DLD1 (cell line): ENCODE data around the gene OTOG.

Experiments
- in situ Hi-C: cut with HindIII; loops from 2 replicates; pipeline ENCODE4 v1.10.0; 2017; ENCODE audit warnings: low sequenced_read_pairs

Gene OTOG

DNA sequence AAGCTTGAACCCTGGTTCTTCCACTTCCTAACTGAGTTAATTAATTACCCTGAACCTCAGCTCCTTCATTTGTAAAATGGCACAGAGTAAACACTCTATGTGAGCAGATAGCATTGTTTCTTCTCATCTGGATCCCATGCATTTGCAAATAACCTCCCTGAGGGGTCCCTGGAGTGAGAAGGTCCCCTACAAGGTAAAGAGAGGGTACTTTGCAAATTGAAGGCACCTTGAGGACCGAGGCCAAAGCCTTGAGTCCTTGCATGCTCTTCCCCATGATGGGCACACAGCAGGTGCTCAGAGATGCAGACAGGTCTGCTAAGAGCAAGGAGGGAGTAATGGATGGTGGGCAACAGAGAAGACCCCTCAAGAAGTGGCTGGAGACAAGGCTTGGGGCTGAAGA is 33.2 kb downstream of the OTOG start:
- in situ Hi-C loops: no loop called here

DNA sequence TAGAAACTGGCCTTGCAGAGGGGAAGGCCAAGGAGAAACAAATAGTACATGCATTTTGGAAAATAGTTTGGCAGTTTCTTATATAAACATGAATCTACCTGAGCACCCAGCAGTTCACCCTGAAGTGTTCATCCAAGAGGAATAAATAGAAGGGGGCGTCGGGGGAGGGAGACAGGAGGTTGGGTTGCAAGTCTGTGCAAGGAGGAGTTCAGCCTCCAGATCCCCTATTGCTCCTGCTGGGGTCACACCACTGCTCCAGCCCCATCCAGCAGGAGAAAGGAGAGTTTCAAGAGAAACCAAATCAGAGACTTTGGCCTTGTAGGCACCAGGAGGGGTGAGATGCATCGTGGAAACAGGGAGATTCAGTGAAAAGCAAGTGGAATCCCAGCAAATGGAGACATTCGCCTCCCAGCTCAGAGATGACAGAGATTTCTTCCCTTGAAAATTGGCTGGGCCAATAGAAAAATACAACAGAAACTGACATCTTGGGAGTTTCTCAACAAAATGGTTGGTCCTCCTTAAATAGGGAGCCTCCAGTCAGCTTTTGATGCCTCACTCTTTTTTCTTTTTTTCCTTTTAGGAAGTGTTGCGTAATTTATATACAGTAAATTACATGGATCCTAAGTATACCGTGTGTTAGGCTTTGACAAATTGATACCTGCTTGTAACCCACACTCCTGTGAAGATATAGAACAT is 34.1 kb downstream of the OTOG start:
- in situ Hi-C loops: no loop called here

DNA sequence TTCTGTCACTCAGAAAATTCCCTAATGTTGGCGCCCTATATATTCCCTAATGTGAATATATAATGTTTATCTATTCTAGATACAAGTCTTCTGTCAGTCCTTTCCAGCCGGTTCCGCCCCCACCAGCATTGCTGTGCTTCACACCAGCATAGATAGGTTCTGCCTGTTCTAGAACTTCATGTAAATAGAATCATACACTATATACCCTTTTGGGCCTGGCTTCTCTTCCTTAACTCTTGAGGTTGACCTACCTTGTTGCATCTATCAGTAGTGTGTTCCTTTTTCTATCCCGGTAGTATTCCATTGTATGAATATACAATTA is 34.6 kb downstream of the OTOG start:
- in situ Hi-C loops: no loop called here

DNA sequence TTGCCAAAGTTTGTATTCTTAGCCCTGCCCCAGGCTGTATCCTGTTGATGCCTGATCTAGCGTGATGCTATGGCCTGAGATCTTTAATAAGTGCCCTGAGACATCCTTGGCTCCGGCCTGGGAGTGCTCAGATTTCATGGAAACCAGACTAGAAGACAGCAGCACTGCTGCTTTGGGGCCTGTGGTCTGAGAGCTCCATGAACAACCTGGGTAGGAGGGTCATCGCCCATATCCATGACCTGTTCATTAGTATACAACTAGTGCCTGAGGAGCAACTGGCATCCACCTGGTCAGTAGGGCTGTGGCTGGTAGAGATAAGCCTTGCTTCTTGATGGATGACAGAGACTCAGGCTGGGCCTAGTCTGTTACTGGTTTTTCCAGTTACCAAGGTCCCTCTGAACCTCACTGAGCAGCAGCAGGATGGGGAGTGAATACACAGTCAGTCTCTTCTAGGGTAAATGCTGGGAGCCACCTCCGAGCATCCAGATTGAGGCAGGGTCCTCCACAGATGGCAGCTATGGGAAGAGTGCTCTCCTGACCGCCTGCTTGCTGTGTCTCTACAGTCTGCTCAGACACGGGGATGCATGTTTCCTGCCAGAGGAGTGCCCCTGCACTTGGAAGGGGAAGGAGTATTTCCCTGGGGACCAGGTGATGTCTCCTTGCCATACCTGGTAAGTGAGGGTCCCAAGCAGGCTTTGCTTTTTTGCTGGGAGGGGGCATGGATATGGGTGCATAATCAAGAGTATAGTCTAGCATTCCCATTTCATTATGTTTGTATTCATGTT is 39.0 kb downstream of the OTOG start:
- in situ Hi-C loops: no loop called here

DNA sequence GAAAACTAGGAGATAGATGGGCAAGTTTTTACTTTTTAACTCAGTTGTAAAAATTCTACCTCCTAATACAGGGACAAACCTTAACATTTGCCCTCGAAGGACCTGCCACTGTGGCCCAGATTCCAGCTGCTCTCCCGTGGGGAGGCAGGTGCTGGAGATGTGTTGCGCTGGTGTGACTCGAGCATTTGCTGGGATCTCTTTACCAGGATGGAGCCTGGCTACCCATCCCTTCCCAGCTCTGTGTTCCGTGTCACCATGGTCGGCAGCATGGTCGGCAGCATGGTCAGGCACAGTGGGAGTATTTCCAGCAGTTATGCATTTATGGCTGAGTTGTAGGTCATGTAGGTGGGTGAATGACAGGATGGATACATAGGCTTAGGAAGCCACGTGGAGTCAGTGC is 41.1 kb downstream of the OTOG start:
- in situ Hi-C loops: no loop called here

DNA sequence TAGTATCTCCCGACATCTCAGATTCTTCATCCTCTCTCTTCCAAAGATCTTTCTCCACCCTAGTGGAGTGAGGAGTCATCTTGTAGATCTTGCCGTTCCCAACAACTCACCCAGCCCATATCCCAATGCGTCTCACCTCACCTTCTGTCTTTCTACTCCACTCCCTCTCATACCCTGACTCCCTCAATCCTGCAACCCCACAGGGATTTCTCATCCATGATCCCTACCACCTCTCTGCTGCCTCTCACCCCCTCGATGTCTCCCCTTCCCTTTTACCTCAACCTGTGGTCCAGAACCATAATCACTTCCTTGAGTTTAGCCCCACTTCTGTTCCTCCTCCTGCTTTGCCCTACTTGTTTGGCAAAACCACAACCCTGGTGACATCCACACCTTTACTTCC is 41.7 kb downstream of the OTOG start:
- in situ Hi-C loops: no loop called here

DNA sequence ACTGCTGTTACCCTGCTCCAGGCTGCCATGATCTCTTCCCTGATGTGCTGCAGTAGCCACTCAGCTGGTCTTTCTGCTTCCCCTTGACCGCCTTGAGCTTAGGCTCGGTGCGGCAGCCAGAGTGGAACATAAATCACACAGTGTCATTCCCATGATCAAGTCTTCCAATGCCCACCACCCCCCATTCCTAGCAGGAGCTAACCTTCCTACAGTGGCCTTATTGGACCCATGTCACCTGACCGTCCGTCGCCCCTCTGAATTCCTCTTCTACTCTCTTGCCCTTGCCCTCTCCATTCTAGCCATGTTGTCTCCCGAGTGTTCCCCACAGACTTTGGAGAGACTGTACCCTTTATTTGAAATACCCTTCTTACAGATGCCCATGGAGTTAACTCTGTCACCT is 43.4 kb downstream of the OTOG start:
- in situ Hi-C loops: no loop called here

DNA sequence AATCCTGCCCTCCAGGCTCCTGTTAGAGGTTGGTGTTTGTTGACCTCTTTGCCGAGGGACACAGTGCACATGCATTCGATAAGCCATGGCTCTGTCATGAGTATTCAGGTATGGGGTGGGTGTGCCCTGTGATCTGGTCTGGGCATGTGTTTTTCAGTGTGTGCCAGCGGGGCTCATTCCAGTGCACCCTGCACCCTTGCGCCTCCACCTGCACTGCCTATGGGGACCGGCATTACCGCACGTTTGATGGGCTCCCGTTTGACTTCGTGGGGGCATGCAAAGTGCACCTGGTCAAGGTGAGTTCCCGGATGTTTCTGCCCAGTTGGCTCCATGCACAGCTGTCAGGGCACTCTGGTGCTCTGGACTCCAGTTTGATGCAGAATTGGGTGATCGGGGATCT is 44.2 kb downstream of the OTOG start:
- in situ Hi-C loops: no loop called here

DNA sequence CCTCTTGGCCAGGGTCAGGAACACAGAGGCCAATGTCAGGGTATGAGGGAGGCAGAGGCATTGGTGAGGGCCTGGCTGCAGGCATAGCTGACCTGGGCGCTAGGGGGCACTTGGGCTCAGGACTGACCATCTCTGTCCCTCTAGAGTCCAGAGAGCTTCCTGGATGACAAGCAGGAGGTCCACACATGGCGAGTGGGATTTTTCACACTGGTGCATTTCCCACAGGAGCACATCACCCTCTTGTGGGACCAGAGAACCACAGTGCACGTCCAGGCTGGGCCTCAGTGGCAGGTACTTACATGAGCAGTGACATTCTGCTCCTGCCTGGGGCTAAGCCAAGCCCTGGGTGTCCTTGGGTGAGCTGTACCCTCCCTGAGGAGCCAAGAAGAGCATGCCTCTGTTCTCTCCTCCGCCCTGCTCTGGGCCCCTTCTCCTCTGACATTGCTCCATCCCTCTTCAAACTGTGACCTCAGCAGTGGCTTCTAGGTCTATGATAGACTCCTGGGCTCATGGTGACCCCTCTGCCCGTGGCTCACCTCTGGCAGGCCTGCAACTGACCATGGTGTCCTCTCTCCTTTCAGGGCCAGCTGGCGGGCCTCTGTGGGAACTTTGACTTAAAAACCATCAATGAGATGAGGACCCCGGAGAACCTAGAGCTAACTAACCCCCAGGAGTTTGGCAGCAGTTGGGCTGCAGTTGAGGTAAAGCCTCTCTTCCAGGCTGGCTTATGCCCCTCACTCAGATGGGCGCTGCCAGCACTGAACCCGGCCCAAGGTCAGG is 46.6 kb downstream of the OTOG start:
- in situ Hi-C loops: no loop called here

DNA sequence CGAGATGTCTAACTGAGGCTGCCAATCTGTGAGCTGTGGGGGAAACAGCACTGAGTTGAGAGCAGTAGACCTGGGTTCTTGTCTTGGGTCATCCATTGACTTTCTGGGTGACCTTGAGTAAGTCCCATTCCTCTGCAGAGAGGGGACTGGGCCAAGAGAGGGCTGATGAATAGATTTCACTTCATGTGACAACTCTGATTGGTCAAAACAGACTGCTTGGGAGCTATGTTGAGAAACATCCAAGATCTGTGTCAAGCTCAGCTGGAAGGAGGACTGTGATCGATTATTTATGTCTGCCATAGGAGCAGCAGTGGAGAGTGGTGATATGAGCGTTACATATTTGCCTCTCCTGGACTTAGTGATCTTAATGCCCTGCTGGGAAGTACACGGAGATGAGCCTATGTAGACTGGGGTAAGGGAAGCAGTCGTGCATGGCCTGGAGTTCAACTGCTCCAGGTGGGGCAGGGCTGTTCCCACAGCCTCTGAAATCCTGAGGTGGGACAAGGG is 47.7 kb downstream of the OTOG start:
- in situ Hi-C loops: no loop called here

DNA sequence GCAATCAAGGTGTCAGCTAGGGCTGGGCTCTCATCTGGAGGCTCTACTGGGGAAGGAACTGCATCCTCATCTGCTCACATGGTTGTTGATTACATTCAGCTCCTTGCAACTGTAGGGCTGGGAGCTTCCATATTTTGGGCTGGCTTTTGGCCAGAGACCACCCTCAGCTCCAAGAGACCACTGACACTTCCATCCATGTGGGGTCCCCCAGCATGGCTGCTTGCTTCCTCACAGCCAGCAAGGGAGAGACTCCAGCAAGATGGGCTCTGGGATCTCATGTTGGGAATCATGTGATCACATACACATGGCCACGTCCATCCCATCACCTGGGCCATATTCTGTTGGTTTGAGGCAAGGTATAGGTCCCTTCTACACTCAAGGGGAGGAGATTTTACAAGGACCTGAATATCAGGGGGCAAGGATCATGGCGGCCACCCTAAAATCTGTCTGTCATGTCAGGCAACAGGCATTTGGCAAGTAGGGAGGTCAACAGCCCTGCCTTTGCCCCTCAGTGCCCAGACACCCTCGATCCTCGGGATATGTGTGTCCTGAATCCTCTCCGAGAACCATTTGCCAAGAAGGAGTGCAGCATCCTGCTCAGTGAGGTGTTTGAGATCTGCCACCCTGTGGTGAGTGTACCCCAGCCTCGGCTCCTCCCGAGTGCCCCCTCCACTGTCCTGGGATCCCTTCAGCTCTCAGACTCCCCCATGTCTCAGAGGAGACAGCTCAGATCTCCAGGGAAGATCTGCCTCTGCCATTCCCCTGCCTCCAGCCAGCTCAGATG is 48.7 kb downstream of the OTOG start:
- in situ Hi-C loops: no loop called here

DNA sequence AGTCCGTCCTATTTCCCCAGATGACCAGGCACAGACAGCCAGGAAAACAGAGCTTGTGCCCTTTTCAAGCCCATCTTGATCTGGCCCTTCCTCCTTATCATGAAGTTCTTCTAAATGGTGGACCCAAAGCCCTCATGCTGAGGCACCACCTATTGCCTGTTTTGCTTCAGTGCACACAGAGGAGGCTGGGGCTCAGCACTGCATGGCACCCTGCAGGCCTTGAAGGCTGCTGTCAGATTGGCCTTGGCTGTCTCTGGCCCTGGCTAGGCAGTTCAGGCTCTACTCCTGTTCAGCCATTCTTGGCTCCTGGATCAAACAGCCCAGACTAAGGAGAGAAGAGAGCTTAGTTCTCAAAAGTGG is 49.2 kb downstream of the OTOG start:
- in situ Hi-C loops: no loop called here

DNA sequence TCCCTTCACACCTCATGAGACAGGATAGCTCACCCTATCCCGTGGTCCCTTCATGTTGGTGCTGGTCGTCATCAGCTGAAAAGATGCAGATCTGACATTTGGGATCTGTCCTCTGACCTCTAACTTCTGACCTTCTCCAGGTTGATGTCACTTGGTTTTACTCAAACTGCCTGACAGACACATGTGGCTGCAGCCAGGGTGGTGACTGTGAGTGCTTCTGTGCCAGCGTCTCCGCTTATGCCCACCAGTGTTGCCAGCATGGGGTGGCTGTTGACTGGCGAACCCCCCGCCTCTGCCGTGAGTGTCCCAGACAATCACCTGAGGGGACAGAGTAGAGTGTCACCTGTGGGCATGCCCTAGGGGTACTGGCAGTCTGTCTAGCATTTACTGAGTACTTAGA is 49.7 kb downstream of the OTOG start:
- in situ Hi-C loops: no loop called here

DNA sequence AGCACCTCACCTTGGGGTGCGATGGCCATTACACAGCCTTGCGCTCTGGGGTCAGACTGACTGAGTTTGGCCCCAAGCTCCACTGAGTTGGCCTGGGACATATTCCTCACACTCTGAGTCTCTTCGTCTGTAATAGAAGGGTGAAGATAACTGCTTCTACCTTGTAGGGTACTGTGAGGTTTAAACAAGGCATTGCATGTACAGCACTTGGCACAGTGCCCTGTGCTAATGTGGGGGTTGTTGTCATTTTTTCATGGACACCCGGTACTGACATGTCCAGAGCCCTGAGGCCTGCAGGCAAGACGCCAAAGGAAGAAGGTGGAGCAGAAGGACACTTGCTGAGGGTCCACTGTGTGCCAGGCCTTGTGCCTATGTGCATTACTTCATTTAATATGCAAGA is 50.7 kb downstream of the OTOG start:
- in situ Hi-C loops: no loop called here

DNA sequence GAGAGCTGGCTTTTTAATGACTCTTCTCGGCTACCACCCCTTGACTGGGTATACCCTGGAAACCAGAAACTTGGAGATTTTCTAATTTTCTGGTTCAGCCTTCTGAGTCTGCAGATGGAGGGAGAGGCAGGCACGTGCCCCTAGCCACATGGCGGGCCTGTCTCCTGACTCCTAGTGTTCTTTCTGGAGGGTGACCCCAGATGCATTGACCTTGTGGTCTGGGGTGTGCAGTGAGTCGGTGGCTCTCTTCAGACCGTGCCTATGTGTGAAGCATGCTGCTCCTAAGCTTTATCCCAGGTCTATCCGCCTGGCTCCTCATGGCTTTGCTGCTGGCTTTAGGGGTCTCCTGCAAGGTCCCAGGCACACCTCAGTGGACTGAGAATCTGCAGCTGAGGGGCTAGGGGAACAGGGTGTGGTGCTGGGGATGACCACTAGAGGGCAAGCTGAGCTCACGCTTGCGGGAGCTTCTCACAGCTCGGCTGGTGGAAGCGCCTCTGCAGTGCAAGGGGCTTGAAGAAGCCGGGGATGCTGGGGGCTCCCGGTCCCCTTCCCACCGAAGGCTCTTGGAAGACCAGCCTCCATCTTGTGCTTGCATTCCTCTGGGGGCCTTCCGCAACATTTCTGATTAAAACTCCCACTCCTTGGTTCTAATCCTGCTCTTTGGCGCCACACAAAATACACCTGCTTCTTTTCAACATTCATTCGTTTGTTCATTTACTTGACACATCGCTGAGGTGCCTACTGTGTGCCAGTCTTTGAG is 51.8 kb downstream of the OTOG start:
- in situ Hi-C loops: no loop called here

DNA sequence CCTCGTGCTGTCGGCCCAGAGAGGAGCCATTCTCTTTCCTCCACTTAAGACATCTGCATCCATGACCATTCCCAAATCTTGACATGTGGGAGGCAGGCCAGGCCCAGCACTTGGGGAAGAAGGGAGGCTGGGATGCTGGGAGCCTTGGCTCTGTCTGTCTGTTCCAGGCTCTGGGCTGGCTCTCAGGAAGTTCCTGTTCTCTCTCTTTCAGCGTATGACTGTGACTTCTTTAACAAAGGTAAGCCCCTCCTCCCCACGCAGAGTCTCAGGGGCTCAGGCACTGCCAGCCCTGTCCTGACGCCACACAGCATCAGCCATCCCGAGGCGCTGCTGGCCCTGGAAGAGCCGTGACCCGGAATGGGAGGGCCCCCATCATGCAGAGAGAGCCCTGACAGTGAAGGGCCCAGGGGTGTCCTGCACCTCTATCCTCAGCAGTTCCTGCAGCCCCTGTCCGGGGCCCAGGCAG is 52.4 kb downstream of the OTOG start:
- in situ Hi-C loops: no loop called here

DNA sequence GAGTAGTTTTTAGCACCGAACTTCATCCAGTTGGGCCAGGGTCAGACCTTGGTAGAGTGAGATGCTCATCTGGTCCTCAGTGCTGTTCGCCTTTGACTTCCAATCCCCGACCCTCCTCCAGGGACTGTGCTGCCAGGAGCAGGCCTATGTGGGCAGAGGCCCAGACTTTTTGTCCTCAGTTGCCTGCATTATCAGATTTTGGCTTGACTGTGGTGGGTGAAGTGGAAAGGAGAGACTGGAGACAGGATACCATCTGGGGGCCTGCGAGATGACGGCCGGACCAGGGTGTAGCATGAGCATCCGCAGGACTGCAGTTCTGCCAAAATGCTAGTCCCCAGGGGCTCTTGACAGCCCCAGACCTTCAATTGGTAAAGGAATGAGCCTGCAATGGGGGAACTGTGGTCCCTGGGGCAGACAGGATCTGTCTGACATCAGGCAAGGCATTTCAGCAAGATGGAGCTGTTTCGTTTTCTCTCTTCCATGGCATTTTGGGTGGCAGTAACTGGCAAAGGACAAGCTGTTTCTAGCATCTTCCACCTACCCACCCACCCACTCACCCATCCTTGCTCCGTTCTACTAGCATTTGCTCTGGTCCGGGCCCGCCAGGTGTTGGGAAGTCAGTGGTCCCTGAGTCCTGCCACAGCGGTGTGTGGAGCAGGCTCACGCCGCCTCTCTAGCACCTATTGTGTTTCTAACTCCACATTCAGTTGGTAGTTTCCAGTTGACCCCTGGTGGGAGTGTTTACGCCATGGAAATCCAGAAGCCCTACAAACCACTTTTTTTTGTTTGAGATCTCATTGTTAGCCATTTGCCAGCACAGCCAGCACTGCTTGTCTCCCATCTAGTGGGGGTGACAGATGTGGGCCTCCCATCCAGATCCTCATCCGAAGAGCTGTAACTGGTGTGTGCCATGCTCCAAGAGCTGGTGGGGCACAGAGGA is 53.5 kb downstream of the OTOG start:
- in situ Hi-C loops: no loop called here

DNA sequence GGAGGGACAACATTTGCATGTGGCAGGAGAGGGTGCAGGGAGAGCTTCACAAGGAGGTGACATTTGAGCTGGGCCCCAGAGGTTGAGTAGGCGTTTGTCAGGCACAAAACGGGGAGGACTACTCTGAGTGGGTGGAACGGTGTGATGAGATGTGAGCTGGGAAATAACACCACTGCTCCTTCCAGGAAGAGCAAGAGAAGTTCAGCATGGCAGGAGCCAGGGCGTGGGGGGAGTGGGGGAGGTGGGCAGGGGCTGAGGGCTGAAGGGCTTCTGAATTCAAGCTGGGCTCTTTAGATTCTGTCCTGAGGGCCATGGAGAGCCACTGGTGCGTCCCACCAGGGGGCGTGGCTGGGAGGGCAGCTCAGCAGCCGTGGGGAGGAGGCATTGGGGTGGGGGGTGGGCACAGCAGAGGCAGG is 54.2 kb downstream of the OTOG start:
- in situ Hi-C loops: no loop called here

DNA sequence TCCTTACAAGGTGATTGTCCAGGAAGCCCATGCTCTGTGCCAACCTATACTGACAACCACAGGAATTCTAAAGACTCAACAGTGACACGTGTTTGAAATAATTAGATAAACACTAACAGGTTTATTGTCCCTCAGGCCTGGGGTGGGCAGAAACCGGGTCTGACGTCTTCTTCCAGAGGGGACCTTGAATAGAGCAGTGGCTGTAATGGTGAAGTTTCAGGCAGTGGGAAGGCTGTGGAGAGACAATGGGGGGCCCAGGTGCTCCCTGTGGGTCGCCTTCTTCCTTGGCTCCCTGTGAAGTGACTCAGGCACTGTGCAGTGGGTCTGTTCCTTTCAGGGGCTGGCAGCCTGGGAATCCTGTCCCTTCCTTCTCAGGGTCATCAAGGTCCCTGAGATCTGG is 54.6 kb downstream of the OTOG start:
- in situ Hi-C loops: no loop called here
